ENCODE measurements around the gene SLC5A11. TPM values are rescaled to one million over a fixed set of nuclear protein-coding genes. Genes with fewer than 3 reads are reported as not detected.
A peak's percentile ranks its signal among the peaks of the same experiment; 100 is the strongest.

SLC5A11 gene
- total and polyA plus RNA-seq, 2 donors (not counting 1 experiment from before 2014, with no cell fraction given): 0.62 to 0.84 TPM

- DNase-seq (no peak), ATAC-seq (ENCODE audit: low read depth) (no peak)
- Histone ChIP-seq H2AFZ (ENCODE audit: insufficient read depth, low read depth, low read length, poor library complexity, severe bottlenecking) (no peak overlapping the region), H3K4me3 (ENCODE audit: control extremely low read depth in 1 of 5, extremely low read depth in 1 of 5, insufficient read depth in 1 of 5, low read depth in 2 of 5, low read length in 4 of 5) (no peak overlapping the region), H3K36me3 (replicated peaks in 1 of 2; ENCODE audit: control extremely low read depth in 1 of 2, control insufficient read depth in 1 of 2, extremely low read depth in 1 of 2, insufficient read depth in 2 of 2, low read length in 1 of 2) (no peaks in the 10 kb centered on the region), H3K4me1 (ENCODE audit: control insufficient read depth in 2 of 2, insufficient read depth in 2 of 2, low read length in 2 of 2) (no peaks in the 10 kb centered on the region), H3K9ac (ENCODE audit: low read length) (no peak overlapping the region), H3K4me2 (replicated peaks; ENCODE audit: low read depth, low read length, poor library complexity, severe bottlenecking) (no peak overlapping the region), H3K79me2 (ENCODE audit: control insufficient read depth, insufficient read depth, low read length) (no peaks in the 10 kb centered on the region), H4K20me1 (ENCODE audit: control insufficient read depth, insufficient read depth, low read length, poor library complexity, severe bottlenecking) (no peaks in the 10 kb centered on the region), H3K9me3 (ENCODE audit: control extremely low read depth in 1 of 3, control insufficient read depth in 2 of 3, insufficient read depth in 1 of 3, low read length in 2 of 3) (no peaks in the 10 kb centered on the region), H3K27me3 (replicated peaks in 1 of 4; ENCODE audit: control extremely low read depth in 1 of 4, control insufficient read depth in 3 of 4, insufficient read depth in 4 of 4, low read length in 3 of 4) (no peaks in the 10 kb centered on the region), H3K27ac (ENCODE audit: low read length in 2 of 2) (no peak overlapping the region)
- Mint-ChIP-seq H3K4me1 (no peaks in the 10 kb centered on the region), H3K27ac (no peak overlapping the region), H3K4me3 (no peak overlapping the region), H3K9me3 (ENCODE audit: insufficient read depth) (no peaks in the 10 kb centered on the region), H3K27me3 (no peaks in the 10 kb centered on the region)
- TF ChIP-seq EZH2 (IDR thresholded peaks at IDR 0.05; ENCODE audit: borderline replicate concordance, insufficient read depth, low read depth, low read length, poor library complexity, severe bottlenecking) (no peak), CTCF (IDR thresholded peaks at IDR 0.05) (peak; percentile 44)
- CTCF ChIA-PET: no interaction called here
- 84% methylated on average over 7 of the region's 8 CpGs for WGBS (ENCODE audit: insufficient coverage)
- intact Hi-C loops (cut with micrococcal nuclease): no loop called here
- POLR2A ChIA-PET: no interaction called here
Measured at GRCh38 chr16:24846548-24847357, 990 bp downstream of the SLC5A11 start.

GRCh38 chr16:24847358-24847664 lies 1.5 kb downstream of the SLC5A11 start:
- Histone ChIP-seq H3K9ac (ENCODE audit: low read length) (no peak overlapping the region), H3K9me3 (ENCODE audit: control extremely low read depth in 1 of 3, control insufficient read depth in 2 of 3, insufficient read depth in 1 of 3, low read length in 2 of 3) (no peaks in the 10 kb centered on the region), H3K4me1 (ENCODE audit: control insufficient read depth in 2 of 2, insufficient read depth in 2 of 2, low read length in 2 of 2) (no peaks in the 10 kb centered on the region), H2AFZ (ENCODE audit: insufficient read depth, low read depth, low read length, poor library complexity, severe bottlenecking) (no peak overlapping the region), H4K20me1 (ENCODE audit: control insufficient read depth, insufficient read depth, low read length, poor library complexity, severe bottlenecking) (no peaks in the 10 kb centered on the region), H3K4me3 (ENCODE audit: control extremely low read depth in 1 of 5, extremely low read depth in 1 of 5, insufficient read depth in 1 of 5, low read depth in 2 of 5, low read length in 4 of 5) (no peak overlapping the region), H3K27ac (ENCODE audit: low read length in 2 of 2) (no peak overlapping the region), H3K36me3 (replicated peaks in 1 of 2; ENCODE audit: control extremely low read depth in 1 of 2, control insufficient read depth in 1 of 2, extremely low read depth in 1 of 2, insufficient read depth in 2 of 2, low read length in 1 of 2) (no peaks in the 10 kb centered on the region), H3K79me2 (ENCODE audit: control insufficient read depth, insufficient read depth, low read length) (no peaks in the 10 kb centered on the region), H3K27me3 (replicated peaks in 1 of 4; ENCODE audit: control extremely low read depth in 1 of 4, control insufficient read depth in 3 of 4, insufficient read depth in 4 of 4, low read length in 3 of 4) (no peaks in the 10 kb centered on the region), H3K4me2 (replicated peaks; ENCODE audit: low read depth, low read length, poor library complexity, severe bottlenecking) (no peak overlapping the region)
- DNase-seq (no peak), ATAC-seq (ENCODE audit: low read depth) (no peak)
- TF ChIP-seq EZH2 (IDR thresholded peaks at IDR 0.05; ENCODE audit: borderline replicate concordance, insufficient read depth, low read depth, low read length, poor library complexity, severe bottlenecking): no peak
- no peak for TF ChIP-seq CTCF (IDR thresholded peaks at IDR 0.05)
- intact Hi-C loops (cut with micrococcal nuclease): no loop called here
- H3K27me3 Mint-ChIP-seq: no peaks in the 10 kb centered on the region
- H3K4me1 Mint-ChIP-seq: no peaks in the 10 kb centered on the region
- ChIA-PET POLR2A (no interaction called here), CTCF (no interaction called here)
- H3K27ac Mint-ChIP-seq: no peak overlapping the region
- no peak overlapping the region for H3K4me3 Mint-ChIP-seq
- WGBS (ENCODE audit: insufficient coverage): 97% methylated on average over 3 of the region's 3 CpGs
- H3K9me3 Mint-ChIP-seq (ENCODE audit: insufficient read depth): no peaks in the 10 kb centered on the region

Measured in B cell (primary cell).